ENCODE data around the gene SLC23A2.

GRCh38 chr20:4891997-4892396, 109.3 kb downstream of the SLC23A2 start:
- TF ChIP-seq SUZ12 (IDR thresholded peaks at IDR 0.05; ENCODE audit: extremely low read depth, insufficient read depth, insufficient read length): no peak
- no peak for TF ChIP-seq ZNF274 (IDR thresholded peaks at IDR 0.05; ENCODE audit: low read depth, low read length)

Measured in NT2/D1 (cell line).